Activated naive CD4-positive, alpha-beta T cell treated with anti-CD3 and anti-CD28 coated beads, Interleukin-2, amount 50 U/mL, for 16 hours (primary cell): ENCODE data around the gene RIF1.
A peak's percentile ranks its signal among the peaks of the same experiment; 100 is the strongest.

Experiments used
- DNase-seq: peaks from one replicate; pipeline ENCODE4 v3.0.0-alpha.2; 2020

Gene RIF1

GRCh38 chr2:151423760-151424159, 14.1 kb downstream of the RIF1 start:
- no peak for DNase-seq

- DNase-seq: no peak
Observed at GRCh38 chr2:151437630-151438029, 27.9 kb downstream of the RIF1 start.

GRCh38 chr2:151438506-151438905, 28.8 kb downstream of the RIF1 start:
- no peak for DNase-seq

GRCh38 chr2:151439127-151439526, 29.4 kb downstream of the RIF1 start:
- DNase-seq: no peak

GRCh38 chr2:151459358-151459757, 49.7 kb downstream of the RIF1 start:
- DNase-seq: no peak

GRCh38 chr2:151465771-151466170, 56.1 kb downstream of the RIF1 start:
- DNase-seq: no peak

- DNase-seq: no peak
Observed at GRCh38 chr2:151470556-151470955, 60.9 kb downstream of the RIF1 start.

- no peak for DNase-seq
Observed at GRCh38 chr2:151472966-151473365, 63.3 kb downstream of the RIF1 start.

GRCh38 chr2:151475071-151475470, 65.4 kb downstream of the RIF1 start:
- no peak for DNase-seq

- DNase-seq: no peak
Observed at GRCh38 chr2:151476287-151476686, 66.6 kb downstream of the RIF1 start.

- DNase-seq: no peak
Observed at GRCh38 chr2:151478011-151478410, 68.3 kb downstream of the RIF1 start.

GRCh38 chr2:151481744-151482143, 72.0 kb downstream of the RIF1 start:
- DNase-seq: peak; percentile 30

GRCh38 chr2:151482171-151482725, 72.5 kb downstream of the RIF1 start:
- DNase-seq: peak; percentile 44

- DNase-seq: no peak
Observed at GRCh38 chr2:151483546-151483945, 73.8 kb downstream of the RIF1 start.

GRCh38 chr2:151484100-151484499, 74.4 kb downstream of the RIF1 start:
- DNase-seq: no peak

- no peak for DNase-seq
Observed at GRCh38 chr2:151486053-151486452, 76.4 kb downstream of the RIF1 start.

- no peak for DNase-seq
Observed at GRCh38 chr2:151490276-151490675, 80.6 kb downstream of the RIF1 start.

- DNase-seq: no peak
Observed at GRCh38 chr2:151491496-151491895, 81.8 kb downstream of the RIF1 start.

GRCh38 chr2:151498178-151498577, 88.5 kb downstream of the RIF1 start:
- DNase-seq: no peak

- DNase-seq: no peak
Observed at GRCh38 chr2:151506170-151506569, 96.5 kb downstream of the RIF1 start.

- DNase-seq: no peak
Observed at GRCh38 chr2:151508519-151508918, 98.8 kb downstream of the RIF1 start.

GRCh38 chr2:151518802-151519201, 109.1 kb downstream of the RIF1 start:
- DNase-seq: no peak

GRCh38 chr2:151520976-151521375, 111.3 kb downstream of the RIF1 start:
- no peak for DNase-seq

GRCh38 chr2:151522556-151522955, 112.9 kb downstream of the RIF1 start:
- no peak for DNase-seq

- DNase-seq: no peak
Observed at GRCh38 chr2:151523850-151524249, 114.1 kb downstream of the RIF1 start.
